HG03521 (cell line): ENCODE data around the gene ZNF506.
"Not testable (repeated sequence)": the region's sequence is repeated elsewhere in the genome, so short reads cannot be mapped to it uniquely, and the experiment has no call there.

Experiments
- ATAC-seq: cut with Tn5 transposase; IDR thresholded peaks from one replicate; pipeline ENCODE4 v1.9.1; 2021; ENCODE audit warnings: mild to moderate bottlenecking, moderate library complexity; ENCODE audit not compliant: unreplicated experiment

Gene ZNF506

GRCh38 chr19:19821366-19821951, at the start of gene ZNF506:
TSS of gene ZNF506 (minus strand) at chr19:19821750. CDS start at chr19:19821603, 147 bp downstream.
- ATAC-seq, result peak; percentile 74

- not testable (repeated sequence) for ATAC-seq
Observed at GRCh38 chr19:19870086-19870485, 48.5 kb upstream of the ZNF506 start.

- ATAC-seq, result no peak
Observed at GRCh38 chr19:19866611-19867248, 45.2 kb upstream of the ZNF506 start.

GRCh38 chr19:19865750-19866610, 44.4 kb upstream of the ZNF506 start, which contains the start of gene ZNF253:
TSS of gene ZNF253 (plus strand) at chr19:19865882. CDS start at chr19:19865997, 115 bp downstream.
- ATAC-seq, result peak; percentile 94

- no peak for ATAC-seq
Observed at GRCh38 chr19:19860756-19861390, 39.3 kb upstream of the ZNF506 start.

GRCh38 chr19:19858751-19859150, 37.2 kb upstream of the ZNF506 start:
- no peak for ATAC-seq

GRCh38 chr19:19851740-19852139, 30.2 kb upstream of the ZNF506 start:
- ATAC-seq, result not testable (repeated sequence)

GRCh38 chr19:19849056-19849455, 27.5 kb upstream of the ZNF506 start:
- ATAC-seq, result no peak

GRCh38 chr19:19847781-19848180, 26.2 kb upstream of the ZNF506 start:
- ATAC-seq, result no peak

GRCh38 chr19:19835560-19836038, 14.0 kb upstream of the ZNF506 start:
- ATAC-seq, result no peak

- ATAC-seq, result no peak
Observed at GRCh38 chr19:19826875-19827274, 5.3 kb upstream of the ZNF506 start.

GRCh38 chr19:19823916-19824315, 2.4 kb upstream of the ZNF506 start:
- ATAC-seq, result no peak

GRCh38 chr19:19821976-19822375, 426 bp upstream of the ZNF506 start:
- ATAC-seq, result not testable (repeated sequence)

- no peak for ATAC-seq
Observed at GRCh38 chr19:19820774-19821320, 703 bp downstream of the ZNF506 start.

GRCh38 chr19:19817357-19817756, 4.2 kb downstream of the ZNF506 start:
- ATAC-seq, result no peak

- ATAC-seq, result no peak
Observed at GRCh38 chr19:19816679-19817078, 4.9 kb downstream of the ZNF506 start.

GRCh38 chr19:19811999-19812398, 9.6 kb downstream of the ZNF506 start:
- ATAC-seq, result not testable (repeated sequence)

GRCh38 chr19:19805480-19805879, 16.1 kb downstream of the ZNF506 start:
- no peak for ATAC-seq

- no peak for ATAC-seq
Observed at GRCh38 chr19:19788015-19788414, 33.5 kb downstream of the ZNF506 start.

GRCh38 chr19:19785476-19785875, 36.1 kb downstream of the ZNF506 start:
- not testable (repeated sequence) for ATAC-seq

GRCh38 chr19:19782783-19783182, 38.8 kb downstream of the ZNF506 start:
- no peak for ATAC-seq
